ENCODE measurements around the gene GLIPR1. TPM values are rescaled to one million over a fixed set of nuclear protein-coding genes. Genes with fewer than 3 reads are reported as not detected.

GLIPR1 gene
- polyA plus RNA-seq, 1 donor from 2014 or later = 0.12 TPM

- H3K36me3 ChIP-seq (ENCODE audit: insufficient read depth, low read length) = no peaks in the 10 kb centered on the region
- TF ChIP-seq TAF1 (IDR thresholded peaks at IDR 0.05; ENCODE audit: low read depth) (no peak), CTCF (IDR thresholded peaks at IDR 0.05; ENCODE audit: poor library complexity, severe bottlenecking) (no peak), SMC3 (conservative IDR thresholded peaks at IDR 0.05; ENCODE audit: poor library complexity) (no peak), EP300 (conservative IDR thresholded peaks at IDR 0.05; ENCODE audit: poor library complexity, severe bottlenecking) (no peak), RAD21 (conservative IDR thresholded peaks at IDR 0.05) (no peak), EZH2 (IDR thresholded peaks at IDR 0.05; ENCODE audit: borderline replicate concordance, insufficient read depth, low read length, poor library complexity, severe bottlenecking) (no peak), POLR2AphosphoS5 (IDR thresholded peaks at IDR 0.05) (no peak), MXI1 (conservative IDR thresholded peaks at IDR 0.05; ENCODE audit: poor library complexity, severe bottlenecking) (no peak)
- TF ChIP-seq, protein P1, sequence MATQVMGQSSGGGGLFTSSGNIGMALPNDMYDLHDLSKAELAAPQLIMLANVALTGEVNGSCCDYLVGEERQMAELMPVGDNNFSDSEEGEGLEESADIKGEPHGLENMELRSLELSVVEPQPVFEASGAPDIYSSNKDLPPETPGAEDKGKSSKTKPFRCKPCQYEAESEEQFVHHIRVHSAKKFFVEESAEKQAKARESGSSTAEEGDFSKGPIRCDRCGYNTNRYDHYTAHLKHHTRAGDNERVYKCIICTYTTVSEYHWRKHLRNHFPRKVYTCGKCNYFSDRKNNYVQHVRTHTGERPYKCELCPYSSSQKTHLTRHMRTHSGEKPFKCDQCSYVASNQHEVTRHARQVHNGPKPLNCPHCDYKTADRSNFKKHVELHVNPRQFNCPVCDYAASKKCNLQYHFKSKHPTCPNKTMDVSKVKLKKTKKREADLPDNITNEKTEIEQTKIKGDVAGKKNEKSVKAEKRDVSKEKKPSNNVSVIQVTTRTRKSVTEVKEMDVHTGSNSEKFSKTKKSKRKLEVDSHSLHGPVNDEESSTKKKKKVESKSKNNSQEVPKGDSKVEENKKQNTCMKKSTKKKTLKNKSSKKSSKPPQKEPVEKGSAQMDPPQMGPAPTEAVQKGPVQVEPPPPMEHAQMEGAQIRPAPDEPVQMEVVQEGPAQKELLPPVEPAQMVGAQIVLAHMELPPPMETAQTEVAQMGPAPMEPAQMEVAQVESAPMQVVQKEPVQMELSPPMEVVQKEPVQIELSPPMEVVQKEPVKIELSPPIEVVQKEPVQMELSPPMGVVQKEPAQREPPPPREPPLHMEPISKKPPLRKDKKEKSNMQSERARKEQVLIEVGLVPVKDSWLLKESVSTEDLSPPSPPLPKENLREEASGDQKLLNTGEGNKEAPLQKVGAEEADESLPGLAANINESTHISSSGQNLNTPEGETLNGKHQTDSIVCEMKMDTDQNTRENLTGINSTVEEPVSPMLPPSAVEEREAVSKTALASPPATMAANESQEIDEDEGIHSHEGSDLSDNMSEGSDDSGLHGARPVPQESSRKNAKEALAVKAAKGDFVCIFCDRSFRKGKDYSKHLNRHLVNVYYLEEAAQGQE (IDR thresholded peaks at IDR 0.05; ENCODE audit: borderline replicate concordance) = no peak
- no peaks in the 10 kb centered on the region for H4K20me1 ChIP-seq (ENCODE audit: insufficient read depth)
- H3K4me2 ChIP-seq (ENCODE audit: low read length) = no peak overlapping the region
- no peak overlapping the region for H2AFZ ChIP-seq (ENCODE audit: low read depth, low read length)
- no peak overlapping the region for H3K27ac ChIP-seq (ENCODE audit: low read length)
- no peaks in the 10 kb centered on the region for H3K79me2 ChIP-seq (replicated peaks; ENCODE audit: insufficient read depth, low read length)
- H3K27me3 ChIP-seq (ENCODE audit: insufficient read depth, low read depth, low read length) = no peaks in the 10 kb centered on the region
- H3K9me2 ChIP-seq (ENCODE audit: insufficient read depth, low read length) = no peaks in the 10 kb centered on the region
- no peak overlapping the region for H3K9ac ChIP-seq (ENCODE audit: low read length)
- H3K9me3 ChIP-seq (ENCODE audit: low read length) = no peaks in the 10 kb centered on the region
- H3F3A ChIP-seq (ENCODE audit: insufficient read depth, low read length, poor library complexity, severe bottlenecking) = no peaks in the 10 kb centered on the region
- H3K4me3 ChIP-seq (ENCODE audit: low read length) = no peak overlapping the region
Measured at GRCh38 chr12:75549989-75550388, 69.4 kb downstream of the GLIPR1 start.

DNA sequence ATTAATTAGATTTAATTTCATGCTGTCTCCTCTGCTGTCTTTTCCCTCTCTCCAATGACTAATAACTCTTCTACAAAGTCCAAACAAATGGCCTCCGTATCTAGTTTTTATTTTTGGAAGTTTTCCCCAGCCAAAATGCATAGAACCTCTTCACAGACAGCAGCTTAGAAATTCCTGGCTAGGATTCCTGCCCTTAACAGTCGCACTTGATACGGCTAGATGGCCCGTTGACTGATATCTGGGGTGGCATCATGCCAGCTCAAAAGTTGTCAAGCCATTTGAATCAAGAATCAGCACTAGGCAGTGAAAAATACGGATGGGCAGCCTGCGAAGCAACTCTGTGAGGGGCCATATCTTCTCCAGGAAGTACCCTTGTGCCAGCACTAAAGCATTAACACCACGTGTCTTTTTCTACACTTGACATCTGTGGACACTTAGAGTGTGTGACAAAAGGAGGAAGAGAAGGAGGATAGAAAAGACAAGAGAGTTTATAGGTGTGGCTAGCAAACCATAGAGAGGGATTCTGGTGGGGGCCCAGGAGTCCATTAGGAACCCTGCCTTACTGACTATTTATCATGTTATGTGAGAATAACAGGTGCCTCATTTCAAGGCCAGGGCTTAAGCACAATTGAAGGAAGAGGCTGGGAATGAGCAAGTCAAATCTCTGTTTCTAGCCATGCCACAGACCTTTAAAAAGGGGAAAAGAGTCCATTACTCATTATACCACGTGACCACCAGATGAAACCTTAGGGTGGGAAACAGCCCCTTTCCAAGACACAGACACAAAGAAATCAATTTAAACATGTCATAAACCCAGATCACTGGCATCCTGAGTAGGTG, 70.1 kb downstream of the GLIPR1 start:
- Histone ChIP-seq H3K9me2 (ENCODE audit: insufficient read depth, low read length) (no peaks in the 10 kb centered on the region), H4K20me1 (ENCODE audit: insufficient read depth) (no peaks in the 10 kb centered on the region), H3K27ac (ENCODE audit: low read length) (no peak overlapping the region), H3K36me3 (ENCODE audit: insufficient read depth, low read length) (no peaks in the 10 kb centered on the region), H3F3A (ENCODE audit: insufficient read depth, low read length, poor library complexity, severe bottlenecking) (no peaks in the 10 kb centered on the region), H3K4me3 (ENCODE audit: low read length) (no peak overlapping the region), H3K9me3 (ENCODE audit: low read length) (no peaks in the 10 kb centered on the region), H3K9ac (ENCODE audit: low read length) (no peak overlapping the region), H3K79me2 (replicated peaks; ENCODE audit: insufficient read depth, low read length) (no peaks in the 10 kb centered on the region), H2AFZ (ENCODE audit: low read depth, low read length) (no peak overlapping the region), H3K27me3 (ENCODE audit: insufficient read depth, low read depth, low read length) (no peaks in the 10 kb centered on the region), H3K4me2 (ENCODE audit: low read length) (no peak overlapping the region)
- TF ChIP-seq POLR2AphosphoS5 (IDR thresholded peaks at IDR 0.05) (no peak), RAD21 (conservative IDR thresholded peaks at IDR 0.05) (no peak), EP300 (conservative IDR thresholded peaks at IDR 0.05; ENCODE audit: poor library complexity, severe bottlenecking) (no peak), EZH2 (IDR thresholded peaks at IDR 0.05; ENCODE audit: borderline replicate concordance, insufficient read depth, low read length, poor library complexity, severe bottlenecking) (no peak), TAF1 (IDR thresholded peaks at IDR 0.05; ENCODE audit: low read depth) (no peak), SMC3 (conservative IDR thresholded peaks at IDR 0.05; ENCODE audit: poor library complexity) (no peak), MXI1 (conservative IDR thresholded peaks at IDR 0.05; ENCODE audit: poor library complexity, severe bottlenecking) (no peak), CTCF (IDR thresholded peaks at IDR 0.05; ENCODE audit: poor library complexity, severe bottlenecking) (no peak)
- TF ChIP-seq, protein P1 (IDR thresholded peaks at IDR 0.05; ENCODE audit: borderline replicate concordance) = no peak
